HG03342 (cell line): ENCODE data around the gene MITF.

Source experiments
- ATAC-seq: cut with Tn5 transposase; IDR thresholded peaks from one replicate; pipeline ENCODE4 v1.9.1; 2021; ENCODE audit warnings: mild to moderate bottlenecking, moderate library complexity; ENCODE audit not compliant: unreplicated experiment

MITF gene

DNA sequence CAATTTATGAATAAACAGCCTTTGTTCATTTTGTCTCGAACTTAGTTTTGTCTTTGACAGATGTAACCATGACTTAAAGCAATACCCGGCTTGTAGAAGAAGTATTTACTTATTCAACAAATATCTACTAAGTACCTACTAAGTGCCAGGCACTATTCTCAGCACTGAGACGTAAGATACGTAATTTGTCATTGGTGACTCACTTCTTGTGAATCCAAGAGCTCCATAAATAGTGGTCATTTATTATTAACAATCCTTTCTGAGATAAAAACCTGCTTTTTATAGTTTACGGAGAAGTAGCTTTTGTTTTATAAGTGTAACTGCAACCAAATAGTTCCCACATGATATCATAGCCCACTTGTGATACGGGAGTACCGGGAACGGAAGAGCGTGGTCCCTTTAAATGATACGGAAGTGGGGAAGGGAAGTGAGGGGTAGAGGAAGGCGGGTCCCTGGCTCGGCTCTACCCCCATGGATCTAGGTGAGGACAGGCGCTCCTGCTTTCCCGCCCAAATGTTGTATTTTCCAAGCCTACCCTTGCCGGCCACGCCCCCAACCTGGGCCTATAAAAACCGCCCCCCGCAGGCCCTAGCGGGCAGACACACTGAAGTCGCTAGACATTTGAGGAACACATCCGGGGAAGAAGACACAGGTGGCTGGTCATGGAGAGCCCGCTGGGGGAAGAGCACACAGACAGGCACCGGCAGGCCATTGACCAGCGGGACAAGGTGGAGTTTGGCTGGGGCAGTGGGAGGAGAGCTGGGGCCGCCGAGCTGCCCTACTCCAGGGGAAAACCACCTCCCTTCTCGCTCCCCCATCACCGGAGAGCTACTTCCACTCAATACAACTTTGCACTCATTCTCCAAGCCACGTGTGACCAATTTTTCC lies 260.1 kb downstream of the MITF start, which contains the start of gene SAMMSON:
TSS of gene SAMMSON (plus strand) at position 594 of the 888 bp plus-strand sequence.
- no peak for ATAC-seq

DNA sequence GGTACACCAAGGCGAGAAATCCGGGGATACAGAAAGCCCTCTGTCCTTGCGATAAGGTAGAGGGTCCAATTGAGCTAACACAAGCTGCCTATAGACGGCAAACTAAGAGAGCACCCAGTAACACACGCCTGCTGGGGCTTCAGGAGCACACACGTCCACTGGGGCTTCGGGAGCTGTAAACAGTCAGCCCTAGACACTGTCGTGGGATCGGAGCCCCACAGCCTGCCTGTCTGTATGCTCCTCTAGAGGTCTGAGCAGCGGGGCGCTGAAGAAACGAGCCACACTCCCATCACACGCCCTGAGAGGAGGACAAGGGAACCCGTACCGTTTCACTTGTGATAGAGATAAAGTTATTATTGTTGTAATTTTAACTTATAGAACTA lies 260.8 kb downstream of the MITF start:
- ATAC-seq, result no peak

DNA sequence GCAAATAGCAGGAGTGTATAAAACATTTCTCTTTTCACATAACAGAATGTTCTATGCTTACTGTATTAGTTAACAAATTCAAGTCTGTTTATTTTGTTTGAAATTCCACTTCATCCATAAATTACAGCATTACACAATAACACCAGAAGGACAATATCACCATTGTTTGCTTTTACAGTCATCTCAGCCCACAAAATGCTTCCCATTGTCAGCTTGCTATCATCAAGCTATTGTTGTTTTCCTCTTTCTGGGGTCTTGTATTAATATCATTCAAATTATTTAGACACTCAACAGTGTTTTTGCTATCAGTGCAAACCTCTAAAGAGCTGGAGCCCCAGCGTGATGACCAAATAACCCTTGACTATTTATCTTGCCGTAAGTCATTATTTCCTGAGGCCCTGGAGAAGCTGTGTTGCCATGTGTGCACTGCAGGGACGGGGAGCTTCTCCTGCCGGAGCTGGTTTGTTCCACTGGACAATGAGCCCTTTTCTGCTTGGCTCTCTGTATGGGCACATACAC lies 261.4 kb downstream of the MITF start:
- no peak for ATAC-seq

DNA sequence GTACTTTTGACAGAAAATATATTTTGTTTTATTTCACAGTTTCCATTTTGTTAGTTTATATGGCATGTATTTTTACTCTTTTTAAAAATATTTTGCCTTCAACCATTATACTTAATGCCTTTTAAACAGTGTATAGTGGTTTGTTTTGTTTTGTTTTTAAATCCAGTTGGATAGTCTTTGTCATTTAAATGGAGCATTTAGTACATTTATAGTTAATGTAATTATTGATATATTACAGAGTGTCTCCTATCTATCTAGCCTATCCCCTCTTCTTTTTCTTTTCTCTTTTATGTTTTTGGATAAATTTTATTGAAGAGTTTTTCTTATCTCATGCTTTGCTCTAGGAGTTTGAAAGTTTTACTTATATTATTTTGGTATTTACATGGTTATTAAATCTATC lies 263.9 kb downstream of the MITF start:
- no peak for ATAC-seq

DNA sequence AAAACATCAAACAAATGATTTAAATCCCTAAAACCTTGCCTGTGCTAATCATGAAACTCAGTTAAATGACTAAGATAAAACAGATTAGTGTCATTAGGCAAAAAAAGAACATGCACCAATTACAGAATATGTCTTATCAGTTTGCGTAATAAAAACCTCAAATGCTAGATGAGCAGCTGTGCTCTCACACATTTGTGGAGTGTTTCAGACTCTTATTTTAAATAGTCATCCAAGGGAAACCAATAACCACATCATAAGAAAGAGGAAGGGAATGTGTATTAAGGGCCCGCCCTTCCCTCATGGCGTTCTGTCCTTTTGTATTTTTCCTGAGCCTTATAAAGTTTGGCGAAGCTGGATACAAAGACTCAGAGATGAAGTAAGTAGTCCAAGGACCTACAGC lies 266.8 kb downstream of the MITF start:
- no peak for ATAC-seq

DNA sequence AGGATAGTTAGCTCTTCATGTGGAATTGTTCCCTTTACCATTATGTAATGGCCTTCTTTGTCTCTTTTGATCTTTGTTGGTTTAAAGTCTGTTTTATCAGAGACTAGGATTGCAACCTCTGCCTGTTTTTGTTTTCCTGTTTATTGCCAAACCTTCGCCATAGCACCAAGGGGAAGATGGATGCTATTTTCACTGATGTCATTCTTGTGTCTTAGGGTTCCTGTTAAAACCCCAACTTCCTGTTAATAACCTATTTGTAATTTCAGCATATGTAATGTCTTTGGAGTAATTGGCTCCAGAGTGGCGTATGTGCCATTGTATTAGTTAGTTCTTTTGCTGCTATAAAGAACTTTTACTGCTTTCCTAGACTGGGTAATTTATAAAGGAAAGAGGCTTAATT lies 271.1 kb downstream of the MITF start:
- no peak for ATAC-seq

DNA sequence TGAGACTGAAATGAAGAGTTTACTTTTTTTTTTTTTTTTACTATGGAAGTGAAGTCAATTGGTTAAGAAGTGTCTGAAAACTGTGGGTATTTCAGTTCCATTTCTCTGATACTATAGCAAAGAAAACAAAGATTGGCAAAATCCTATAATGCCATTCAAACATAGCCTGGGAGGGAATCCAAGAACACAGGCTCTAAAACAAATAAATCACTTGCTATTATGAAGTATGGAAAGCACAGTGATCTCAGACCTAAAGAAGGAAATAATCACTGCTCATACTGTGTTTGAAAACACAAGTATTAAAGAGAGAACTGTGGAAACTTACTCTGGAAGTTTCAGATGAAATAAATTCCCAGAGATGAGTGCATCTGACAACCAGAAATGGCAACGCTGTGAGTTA lies 272.3 kb downstream of the MITF start:
- ATAC-seq, result no peak
